Sigmoid colon (tissue), 4 donors: Measurements from ENCODE around the gene TUBGCP2.
A peak's percentile ranks its signal among the peaks of the same experiment; 100 is the strongest.

Experiments
- EP300 ChIP-seq, 4 donors: sonication (generic); formaldehyde crosslinking; IDR thresholded peaks; one replicate each; pipeline ENCODE4 v1.6.1; 2017; ENCODE audit warnings: antibody characterized with exemption in 4 of 4
- POLR2A ChIP-seq, 2 donors: fragments of 450-650 bp; IDR thresholded peaks; one replicate each; pipeline ENCODE4 v1.6.1; 2016; ENCODE audit warnings: antibody characterized with exemption in 2 of 2, mild to moderate bottlenecking in 2 of 2, moderate library complexity in 2 of 2
- TF ChIP-seq, protein P1 (sequence below), 4 experiments: fragments of 450-650 bp in 3 of 4; fragments of 200-600 bp in 1 of 4; IDR thresholded peaks; one replicate each; pipeline ENCODE4 v1.5.1; 2016 to 2019; ENCODE audit warnings: antibody characterized with exemption in 4 of 4, mild to moderate bottlenecking in 3 of 4, moderate library complexity in 2 of 4

DNA sequence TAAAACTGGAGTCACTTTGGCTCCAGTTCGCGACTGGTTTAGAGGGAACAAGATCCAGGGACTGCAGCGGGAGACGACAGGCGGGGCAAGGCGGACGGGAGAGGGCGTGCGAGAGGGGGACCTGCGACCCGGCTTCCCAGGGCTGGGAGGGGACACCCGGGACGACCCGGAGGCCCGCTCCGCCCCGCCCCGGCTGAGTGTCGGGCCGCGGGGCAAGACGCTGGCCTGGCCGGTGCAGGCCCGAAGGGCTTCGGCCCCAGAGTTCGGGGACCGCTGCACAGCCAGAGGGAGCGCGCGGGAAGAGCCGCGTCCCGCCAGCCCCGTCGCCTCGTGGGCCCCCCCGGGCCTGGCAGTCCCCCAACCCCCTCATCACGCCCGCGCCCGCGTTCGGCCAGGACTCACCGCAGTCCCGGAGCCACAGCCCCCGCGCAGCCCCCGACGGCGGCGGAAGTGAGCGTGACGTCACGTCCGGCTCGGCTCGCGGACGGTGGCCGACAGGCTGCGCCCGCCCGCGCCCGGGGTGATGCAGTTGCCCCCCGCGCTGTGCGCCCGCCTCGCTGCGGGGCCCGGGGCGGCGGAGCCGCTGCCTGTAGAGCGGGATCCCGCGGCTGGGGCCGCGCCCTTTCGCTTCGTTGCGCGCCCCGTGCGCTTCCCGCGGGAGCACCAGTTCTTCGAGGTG, at the start of gene TUBGCP2, which contains the start of gene ZNF511:
- peak in 1 of 2 donors; percentile 41 for TF ChIP-seq POLR2A (IDR thresholded peaks at IDR 0.05)
- TF ChIP-seq EP300 (IDR thresholded peaks at IDR 0.05) = no peak
- TF ChIP-seq, protein P1, sequence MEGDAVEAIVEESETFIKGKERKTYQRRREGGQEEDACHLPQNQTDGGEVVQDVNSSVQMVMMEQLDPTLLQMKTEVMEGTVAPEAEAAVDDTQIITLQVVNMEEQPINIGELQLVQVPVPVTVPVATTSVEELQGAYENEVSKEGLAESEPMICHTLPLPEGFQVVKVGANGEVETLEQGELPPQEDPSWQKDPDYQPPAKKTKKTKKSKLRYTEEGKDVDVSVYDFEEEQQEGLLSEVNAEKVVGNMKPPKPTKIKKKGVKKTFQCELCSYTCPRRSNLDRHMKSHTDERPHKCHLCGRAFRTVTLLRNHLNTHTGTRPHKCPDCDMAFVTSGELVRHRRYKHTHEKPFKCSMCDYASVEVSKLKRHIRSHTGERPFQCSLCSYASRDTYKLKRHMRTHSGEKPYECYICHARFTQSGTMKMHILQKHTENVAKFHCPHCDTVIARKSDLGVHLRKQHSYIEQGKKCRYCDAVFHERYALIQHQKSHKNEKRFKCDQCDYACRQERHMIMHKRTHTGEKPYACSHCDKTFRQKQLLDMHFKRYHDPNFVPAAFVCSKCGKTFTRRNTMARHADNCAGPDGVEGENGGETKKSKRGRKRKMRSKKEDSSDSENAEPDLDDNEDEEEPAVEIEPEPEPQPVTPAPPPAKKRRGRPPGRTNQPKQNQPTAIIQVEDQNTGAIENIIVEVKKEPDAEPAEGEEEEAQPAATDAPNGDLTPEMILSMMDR (IDR thresholded peaks at IDR 0.05) = peak in 1 of 4 experiments; percentile 6
